ENCODE results near the gene TAPBP.

Gene TAPBP

GRCh38 chr6:33319939-33320314 is 6.0 kb upstream of the TAPBP start:
- no peak for DNase-seq (ENCODE audit: low read depth in 2 of 2)

DNA sequence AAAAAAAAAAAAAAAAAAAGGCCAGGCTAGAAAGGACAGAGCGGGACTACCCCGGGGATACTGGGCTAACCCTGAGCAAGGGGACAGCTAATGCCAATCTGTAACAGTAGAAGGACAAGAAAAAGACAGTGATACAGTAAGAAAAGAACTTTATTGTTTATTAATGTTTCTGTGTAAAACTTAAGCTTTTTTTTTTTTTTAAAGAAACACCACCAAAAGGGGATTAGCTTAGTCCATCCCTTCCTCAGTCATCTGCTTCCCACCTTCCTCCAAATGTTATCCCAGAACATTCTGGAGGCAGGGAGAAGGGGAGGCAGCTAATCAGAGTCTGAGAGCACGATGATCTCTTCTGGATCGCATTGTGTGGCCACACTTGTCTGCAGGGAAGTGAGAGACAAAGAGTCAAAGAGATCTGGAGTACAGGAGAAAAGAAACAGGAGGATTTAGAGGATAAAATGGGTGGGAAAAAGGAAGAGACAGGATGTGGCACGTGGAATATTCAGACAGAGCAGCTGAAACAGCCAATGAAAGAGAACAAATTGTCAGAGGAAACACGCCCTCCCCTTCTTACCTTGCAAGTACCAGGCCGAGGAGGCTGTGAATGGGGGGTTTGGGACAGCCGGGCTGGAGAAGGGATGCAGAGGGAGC is 4.7 kb upstream of the TAPBP start:
- no peak for DNase-seq (ENCODE audit: low read depth in 2 of 2)

DNA sequence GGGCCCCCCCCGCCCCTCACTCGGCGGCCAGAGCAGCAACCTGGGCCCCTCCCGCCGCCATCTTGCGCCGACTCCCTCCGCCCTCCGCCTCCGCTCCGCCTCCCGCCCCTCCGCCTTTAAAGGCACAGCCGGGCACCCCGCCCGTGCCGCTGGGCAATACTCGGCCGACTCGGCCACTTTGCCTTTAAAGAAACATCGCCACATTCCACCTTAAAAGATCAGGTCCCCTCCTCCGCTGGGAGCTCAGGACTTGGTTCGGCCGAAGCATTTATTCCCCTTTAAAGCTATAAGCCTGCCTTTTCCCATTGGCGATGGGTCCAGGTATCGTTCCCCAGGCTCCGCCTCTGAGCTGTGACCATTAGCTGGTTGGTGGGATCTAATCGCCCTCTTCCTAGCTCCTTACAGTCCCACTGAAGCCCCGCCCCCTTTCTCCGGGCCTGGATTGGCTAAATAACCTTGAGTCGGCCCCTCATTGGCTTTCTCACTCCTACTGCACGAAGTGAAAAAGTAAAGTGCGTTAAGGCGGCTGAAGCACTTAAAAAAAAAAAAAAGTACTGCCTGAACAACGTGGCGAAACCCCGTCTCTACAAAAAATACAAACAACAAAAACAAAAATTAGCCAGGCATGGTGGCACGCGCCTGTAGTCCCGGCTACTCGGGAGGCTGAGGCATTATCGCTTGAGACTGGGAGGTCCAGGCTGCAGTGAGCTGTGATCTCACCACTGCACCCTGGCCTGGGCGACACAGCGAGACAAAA is 4.0 kb upstream of the TAPBP start, which contains the start of gene ZBTB22:
Gene ZBTB22, minus strand, starts transcription at position 76 of the 757 bp plus-strand sequence. CDS start 828 bp downstream, outside the sequence.
- DNase-seq (ENCODE audit: low read depth in 2 of 2), result peak; percentile 91

GRCh38 chr6:33317419-33317668 is 3.5 kb upstream of the TAPBP start:
- no peak for DNase-seq (ENCODE audit: low read depth in 2 of 2)

GRCh38 chr6:33316603-33317418 is 2.9 kb upstream of the TAPBP start:
- DNase-seq (ENCODE audit: low read depth in 2 of 2), result no peak

DNA sequence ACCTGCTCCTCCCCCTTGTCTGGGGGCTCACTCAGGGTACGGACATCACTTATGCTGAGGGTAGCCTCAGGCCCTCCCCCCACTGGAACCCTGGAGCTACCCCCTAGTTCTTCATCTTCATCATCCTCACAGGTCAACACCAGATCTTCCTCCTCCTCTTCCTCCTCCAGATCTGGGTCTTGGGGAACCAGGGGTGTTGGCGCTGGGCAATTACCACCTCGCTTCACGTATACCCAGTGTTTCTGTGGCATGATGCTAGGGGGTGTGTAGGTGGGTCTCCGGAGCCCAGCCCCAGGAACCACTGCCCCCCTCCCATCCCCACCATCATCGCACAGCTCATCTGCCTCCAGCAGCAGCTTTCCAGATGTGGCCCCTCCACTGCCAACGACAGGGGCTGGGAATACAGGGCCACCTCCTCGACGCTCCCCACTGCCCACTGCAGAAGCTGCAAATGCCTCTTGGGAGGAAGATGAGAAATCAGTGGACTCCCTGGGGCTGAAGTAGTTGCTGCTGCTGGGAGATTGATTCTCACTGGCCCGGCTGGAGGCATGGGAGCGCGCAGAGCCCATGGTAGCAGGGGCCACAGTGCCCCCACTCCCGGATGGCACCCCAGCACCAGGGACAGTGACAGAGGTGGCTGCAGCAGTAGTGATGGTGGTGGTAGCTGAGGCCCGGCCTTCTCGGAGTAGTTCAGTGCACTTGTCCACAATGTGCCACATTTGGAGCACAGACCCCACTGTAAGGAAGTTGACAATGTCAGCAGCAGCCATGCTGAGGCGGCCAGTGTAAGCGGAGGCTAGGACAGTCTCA is 2.1 kb upstream of the TAPBP start:
- DNase-seq (ENCODE audit: low read depth in 2 of 2), result no peak

DNA sequence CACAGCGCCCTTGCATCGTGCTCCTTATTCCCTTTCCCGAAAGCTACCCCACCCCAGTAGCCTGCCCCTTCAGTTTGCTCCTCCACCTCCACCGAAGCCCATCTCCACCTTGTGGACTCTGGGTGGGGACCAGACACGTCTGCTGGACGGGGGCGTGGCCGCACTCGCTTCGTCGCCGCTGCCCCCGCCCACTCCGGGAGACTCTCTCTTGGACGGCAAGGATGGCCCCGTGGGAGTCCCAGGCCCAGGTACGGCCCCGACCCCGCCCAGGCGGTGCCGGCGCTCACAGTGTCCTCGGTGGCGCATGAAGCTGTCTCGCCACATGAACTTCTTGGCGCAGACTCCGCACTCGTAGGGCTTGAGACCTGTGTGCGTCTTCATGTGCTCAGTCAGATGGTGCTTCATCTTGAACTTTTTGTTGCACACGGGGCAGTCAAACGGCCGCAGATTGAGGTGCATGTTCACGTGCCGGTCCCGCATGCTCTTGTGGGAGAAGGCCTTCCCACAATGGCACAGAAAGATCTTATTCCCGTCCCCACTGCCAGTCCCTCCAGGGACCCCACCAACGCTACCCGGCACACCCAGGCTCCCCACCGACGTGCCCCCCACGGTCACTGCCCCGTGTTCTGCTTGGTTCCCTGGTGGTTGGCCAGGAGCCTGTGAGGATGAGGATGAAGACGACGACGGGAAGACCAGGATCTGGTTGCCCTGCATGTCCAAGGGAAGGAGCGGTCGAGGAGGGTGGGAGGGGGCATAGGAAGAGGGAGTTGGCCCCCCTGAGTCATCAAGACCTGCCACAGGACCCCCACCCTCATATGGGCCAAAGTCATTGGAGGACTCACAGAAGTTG is 1.3 kb upstream of the TAPBP start:
- no peak for DNase-seq (ENCODE audit: low read depth in 2 of 2)

- peak; percentile 43 to 53 for DNase-seq (ENCODE audit: low read depth in 2 of 2)
Measured at GRCh38 chr6:33314515-33314942, 651 bp upstream of the TAPBP start.

DNA sequence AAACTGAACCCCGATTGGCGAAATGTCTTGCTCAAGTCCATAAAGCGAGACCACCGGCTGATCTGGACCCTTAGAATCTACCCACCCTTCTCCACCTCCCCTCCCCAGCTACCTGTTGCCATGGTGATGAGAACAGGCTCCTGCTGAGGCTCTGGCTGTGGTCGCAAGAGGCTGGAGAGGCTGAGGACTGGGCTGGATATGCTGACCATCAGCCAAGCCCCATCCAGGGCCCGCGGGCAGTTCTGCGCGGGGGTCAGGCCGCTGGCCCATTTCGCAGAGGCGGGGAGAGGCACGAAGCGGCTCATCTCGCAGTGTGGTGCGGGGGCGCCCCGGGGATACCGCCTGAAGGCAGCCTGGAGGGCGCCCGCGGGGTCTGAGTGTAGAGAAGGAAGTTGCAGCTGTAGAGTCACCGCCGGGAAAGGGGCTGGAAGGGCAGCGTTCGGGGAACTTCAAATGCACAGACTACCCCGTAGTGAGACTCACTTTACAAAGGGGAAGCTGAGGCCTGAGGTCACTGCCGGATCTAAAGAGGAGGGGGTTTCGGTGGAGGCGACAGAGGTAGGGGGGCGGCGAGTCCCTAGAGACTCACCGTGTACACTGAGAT is 671 bp downstream of the TAPBP start:
- DNase-seq (ENCODE audit: low read depth in 2 of 2), result peak in 1 of 2 donors; percentile 38

DNA sequence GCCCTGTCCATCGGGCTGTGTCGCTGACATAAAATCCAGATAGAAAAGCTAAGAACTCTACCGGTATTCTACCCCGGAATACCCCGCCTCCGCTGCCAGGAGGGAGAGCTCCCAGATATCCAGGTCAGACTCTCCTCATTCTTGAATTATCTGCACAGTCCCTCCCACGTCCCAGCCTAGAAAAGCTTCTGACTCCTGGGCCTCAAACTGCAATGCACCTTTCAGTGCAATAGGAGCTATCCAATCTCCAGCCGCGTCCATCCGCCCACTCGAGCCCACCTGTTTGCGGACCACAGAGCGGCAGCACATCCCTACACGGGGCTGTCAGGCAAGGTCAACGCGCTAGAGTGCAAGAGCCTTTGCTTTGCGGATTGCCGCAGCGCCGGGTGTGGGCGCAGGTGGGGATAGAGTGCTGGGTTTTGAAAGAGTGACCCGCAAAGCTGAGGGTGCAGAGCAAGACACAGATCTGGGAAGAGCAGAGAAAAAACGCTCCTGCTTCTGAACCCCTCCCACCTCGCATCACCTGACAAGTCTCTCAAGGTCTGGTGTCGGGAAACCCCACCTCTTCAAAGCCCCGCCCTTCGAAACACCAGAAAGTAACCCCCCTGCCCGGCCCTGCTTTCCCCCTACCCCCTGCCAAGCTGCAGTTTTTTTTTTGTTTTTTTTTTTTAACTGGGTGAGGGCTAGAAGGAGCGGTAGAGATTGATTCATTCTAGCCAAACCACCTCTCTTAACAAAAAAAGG is 1.3 kb downstream of the TAPBP start:
- peak in 1 of 2 donors; percentile 66 for DNase-seq (ENCODE audit: low read depth in 2 of 2)

DNA sequence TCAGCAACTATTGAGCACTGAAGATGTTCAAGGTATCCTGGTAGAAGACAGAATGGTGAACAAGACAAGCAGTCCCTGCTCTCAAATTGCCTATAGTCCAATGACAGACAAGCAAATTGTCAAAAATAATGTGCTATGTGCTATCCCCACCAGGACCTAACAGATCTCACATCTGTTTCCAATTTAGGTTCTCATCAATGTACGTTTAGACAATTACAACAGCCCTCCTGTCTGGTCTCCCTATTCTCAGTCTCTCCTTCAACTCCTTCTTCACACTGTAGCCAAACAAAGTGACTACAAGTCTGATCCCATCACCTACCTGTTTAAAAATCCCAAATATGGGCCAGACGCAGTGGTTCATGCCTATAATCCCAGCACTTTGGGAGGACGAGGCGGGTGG is 7.5 kb downstream of the TAPBP start:
- DNase-seq (ENCODE audit: low read depth in 2 of 2), result no peak

- no peak for DNase-seq (ENCODE audit: low read depth in 2 of 2)
Measured at GRCh38 chr6:33305052-33305451, 8.8 kb downstream of the TAPBP start.

- DNase-seq (ENCODE audit: low read depth in 2 of 2), result no peak
Measured at GRCh38 chr6:33304216-33304615, 9.7 kb downstream of the TAPBP start.

DNA sequence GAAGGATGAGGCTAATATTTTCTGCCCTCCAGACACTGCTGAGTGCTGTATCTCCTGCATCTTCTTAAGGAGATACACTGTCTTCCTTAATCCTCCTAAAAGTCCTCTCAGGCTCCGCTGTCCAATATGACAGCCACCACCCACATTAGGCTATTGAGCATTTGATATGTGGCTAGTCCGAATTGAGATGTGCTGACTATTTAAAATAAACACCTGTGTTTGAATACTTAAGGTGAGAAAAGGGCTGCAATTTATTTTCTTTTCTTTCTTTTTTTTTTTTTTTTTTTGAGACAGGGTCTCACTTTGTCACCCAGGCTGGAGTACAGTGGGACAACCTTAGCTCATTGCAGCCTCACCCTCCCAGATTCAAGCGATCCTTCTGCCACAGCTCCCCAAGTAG is 12.0 kb downstream of the TAPBP start:
- no peak for DNase-seq (ENCODE audit: low read depth in 2 of 2)

DNA sequence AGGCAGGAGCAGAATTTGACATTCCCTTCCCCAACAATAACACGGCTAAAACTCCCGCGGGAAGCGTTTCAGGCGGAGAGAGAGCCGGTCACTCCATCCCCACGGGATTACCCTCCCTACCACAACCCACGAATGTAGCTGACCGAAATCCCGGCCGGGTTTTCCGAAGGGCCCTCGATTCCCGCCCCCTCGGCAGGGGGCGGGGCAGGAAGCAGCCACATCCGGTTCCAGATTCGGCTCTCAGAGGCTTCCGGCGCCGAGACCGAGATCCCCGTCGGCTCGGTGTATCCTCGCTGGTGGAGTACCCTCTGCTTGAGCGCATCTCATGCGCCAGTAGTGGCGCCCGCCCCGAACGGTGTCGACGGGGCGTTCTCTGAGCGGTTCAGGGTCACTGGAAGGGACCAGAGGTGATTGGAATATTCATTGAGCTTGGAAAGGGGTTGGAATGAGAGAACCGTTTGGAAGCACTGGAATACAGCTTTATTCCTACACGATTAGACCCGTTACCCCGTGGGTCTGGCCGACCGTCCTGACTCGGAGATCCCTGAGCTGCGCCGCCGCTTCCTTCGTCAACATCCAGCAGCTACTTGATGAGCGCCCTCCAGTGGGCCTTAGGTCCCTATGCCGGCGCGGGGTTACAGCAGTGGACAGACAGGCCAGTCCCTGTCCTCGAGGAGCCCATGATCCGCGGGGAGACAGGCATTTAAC is 14.5 kb downstream of the TAPBP start:
- DNase-seq (ENCODE audit: low read depth in 2 of 2), result peak; percentile 91 to 93

- peak in 1 of 2 donors; percentile 21 for DNase-seq (ENCODE audit: low read depth in 2 of 2)
Measured at GRCh38 chr6:33298773-33299236, 15.1 kb downstream of the TAPBP start, which contains the start of gene RGL2. RGL2 (minus strand) TSS chr6:33298942; CDS start chr6:33298610, 332 bp downstream.

GRCh38 chr6:33297956-33298772 is 15.7 kb downstream of the TAPBP start:
- peak in 1 of 2 donors; percentile 47 for DNase-seq (ENCODE audit: low read depth in 2 of 2)

- DNase-seq (ENCODE audit: low read depth in 2 of 2), result no peak
Measured at GRCh38 chr6:33297406-33297955, 16.4 kb downstream of the TAPBP start.
